ENCODE results near the gene MBTPS1.
A peak's percentile ranks its signal among the peaks of the same experiment; 100 is the strongest.

MBTPS1 gene

GRCh38 chr16:84032458-84033178 lies 84.1 kb downstream of the MBTPS1 start:
- DNase-seq: no peak

GRCh38 chr16:84031556-84031955 lies 85.2 kb downstream of the MBTPS1 start:
- DNase-seq: no peak

- no peak for DNase-seq
Measured at GRCh38 chr16:84029297-84030047, 87.3 kb downstream of the MBTPS1 start.

- DNase-seq: no peak
Measured at GRCh38 chr16:84027625-84028024, 89.1 kb downstream of the MBTPS1 start.

- no peak for DNase-seq
Measured at GRCh38 chr16:84026606-84027005, 90.1 kb downstream of the MBTPS1 start.

GRCh38 chr16:84024854-84025253 lies 91.9 kb downstream of the MBTPS1 start:
- no peak for DNase-seq

GRCh38 chr16:84022644-84023043 lies 94.1 kb downstream of the MBTPS1 start:
- no peak for DNase-seq

- no peak for DNase-seq
Measured at GRCh38 chr16:84021488-84021887, 95.3 kb downstream of the MBTPS1 start.

- DNase-seq: no peak
Measured at GRCh38 chr16:84020353-84020752, 96.4 kb downstream of the MBTPS1 start.

- DNase-seq: no peak
Measured at GRCh38 chr16:84018710-84019109, 98.0 kb downstream of the MBTPS1 start.

GRCh38 chr16:84016477-84016876 lies 100.3 kb downstream of the MBTPS1 start:
- no peak for DNase-seq

- DNase-seq: no peak
Measured at GRCh38 chr16:84015399-84015798, 101.3 kb downstream of the MBTPS1 start.

GRCh38 chr16:84014570-84015327 lies 102.0 kb downstream of the MBTPS1 start:
- DNase-seq: no peak

- DNase-seq: peak; percentile 13
Measured at GRCh38 chr16:84013787-84014569, 102.8 kb downstream of the MBTPS1 start.

- no peak for DNase-seq
Measured at GRCh38 chr16:84009282-84009681, 107.5 kb downstream of the MBTPS1 start.

GRCh38 chr16:84007965-84008364 lies 108.8 kb downstream of the MBTPS1 start:
- no peak for DNase-seq

- no peak for DNase-seq
Measured at GRCh38 chr16:84007520-84007919, 109.2 kb downstream of the MBTPS1 start.

GRCh38 chr16:84005391-84005790 lies 111.4 kb downstream of the MBTPS1 start:
- no peak for DNase-seq

GRCh38 chr16:84004442-84004841 lies 112.3 kb downstream of the MBTPS1 start:
- no peak for DNase-seq

All from effector CD8-positive, alpha-beta T cell (primary cell).